Measurements from ENCODE around the gene CPVL. TPM values are rescaled to one million over a fixed set of nuclear protein-coding genes. Genes with fewer than 3 reads are reported as not detected.

Gene CPVL
- total RNA-seq, 2 experiments from 2014 or later: not detected

DNA sequence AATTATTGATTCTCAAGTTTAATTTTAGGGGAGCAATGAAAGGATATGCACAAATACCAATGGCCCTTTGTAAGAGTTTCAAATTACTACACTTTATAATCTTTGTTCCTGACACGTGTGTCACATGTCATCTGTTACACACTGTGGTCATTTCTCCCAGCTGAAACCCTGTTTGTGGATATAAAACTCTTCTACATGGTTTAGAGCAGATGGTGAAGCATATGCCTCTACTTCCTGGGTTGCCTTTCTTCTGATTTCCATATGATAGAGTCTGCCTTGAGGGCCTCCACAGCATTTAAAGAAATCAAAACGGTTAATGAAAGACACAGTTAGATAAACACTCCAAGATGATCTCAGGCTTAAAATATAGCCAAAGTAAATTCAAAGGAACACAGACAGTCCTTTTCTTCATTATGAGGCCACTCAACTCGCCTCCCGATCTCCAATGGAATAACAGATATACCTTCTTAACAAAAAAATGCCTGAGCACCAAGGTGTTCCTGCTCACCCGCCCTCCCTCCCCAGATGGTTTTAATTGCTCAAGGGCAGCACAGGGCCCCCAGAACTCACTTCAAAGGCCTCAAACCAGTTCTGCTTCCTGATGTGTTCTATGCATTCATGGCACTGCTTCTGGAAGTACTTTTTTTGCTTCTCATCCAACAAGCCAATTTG lies 75.0 kb downstream of the CPVL start:
- no peak for DNase-seq
- no peaks in the 10 kb centered on the region for H3K4me1 Mint-ChIP-seq
- H3K36me3 Mint-ChIP-seq: no peaks in the 10 kb centered on the region
- H3K27me3 Mint-ChIP-seq: no peaks in the 10 kb centered on the region
- H3K27ac Mint-ChIP-seq: no peak overlapping the region
- no peaks in the 10 kb centered on the region for H3K9me3 Mint-ChIP-seq
- no peak overlapping the region for H3K4me3 Mint-ChIP-seq

DNA sequence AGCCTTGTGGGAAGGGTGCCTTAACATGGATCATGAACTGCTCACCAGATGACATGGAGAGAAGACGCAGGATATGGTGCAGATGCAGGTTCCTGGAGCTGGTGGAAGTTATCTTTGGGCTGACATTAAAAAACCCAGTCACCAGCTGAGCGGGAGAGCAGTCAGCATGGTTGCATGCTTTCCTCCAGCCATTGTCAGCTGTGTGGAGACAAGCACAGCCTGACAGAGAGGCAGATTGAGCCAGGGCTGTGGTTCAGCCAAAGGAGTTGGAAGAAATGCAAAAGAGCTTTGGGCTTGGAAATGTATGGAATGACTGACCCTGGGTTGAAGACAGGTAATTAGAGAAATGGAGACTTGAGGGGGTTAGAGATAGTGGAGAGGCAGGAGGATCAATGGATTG lies 79.7 kb downstream of the CPVL start:
- DNase-seq: no peak
- H3K4me1 Mint-ChIP-seq: no peaks in the 10 kb centered on the region
- no peak overlapping the region for H3K27ac Mint-ChIP-seq
- no peak overlapping the region for H3K4me3 Mint-ChIP-seq
- no peaks in the 10 kb centered on the region for H3K9me3 Mint-ChIP-seq
- no peaks in the 10 kb centered on the region for H3K36me3 Mint-ChIP-seq
- no peaks in the 10 kb centered on the region for H3K27me3 Mint-ChIP-seq

DNA sequence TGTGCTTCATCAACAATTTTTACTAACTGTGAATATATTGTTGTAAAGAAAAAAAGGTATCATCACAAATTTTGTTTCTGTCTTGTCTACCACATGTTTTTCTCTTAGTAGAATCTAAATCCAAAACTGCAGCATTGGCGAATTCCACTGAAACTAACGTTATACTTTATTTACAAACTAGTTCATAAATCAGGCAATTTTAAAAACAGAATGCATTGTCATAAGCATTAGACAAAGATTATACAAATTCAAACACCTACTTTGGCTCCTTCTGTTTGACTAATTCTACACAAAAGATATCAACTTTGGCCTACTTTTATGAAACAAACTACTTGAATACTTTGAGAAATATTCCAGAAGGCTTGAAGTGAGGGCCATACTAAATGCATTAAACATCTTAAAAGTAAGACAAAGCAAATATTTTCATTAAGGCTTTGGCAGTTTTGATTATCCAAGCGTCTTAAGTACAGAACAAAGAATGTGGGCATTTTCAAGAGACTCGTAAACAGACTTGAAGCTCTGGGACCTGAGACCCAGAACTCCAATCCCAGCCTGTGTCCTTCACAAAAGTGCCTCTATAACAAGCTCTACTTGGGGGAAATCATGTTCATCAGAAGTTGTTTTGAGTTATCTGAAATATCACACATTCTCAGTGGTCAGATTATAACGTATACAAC lies 81.0 kb downstream of the CPVL start:
- no peaks in the 10 kb centered on the region for H3K4me1 Mint-ChIP-seq
- H3K27me3 Mint-ChIP-seq: peaks cover 5% of the 10 kb centered on the region
- H3K27ac Mint-ChIP-seq: no peak overlapping the region
- no peaks in the 10 kb centered on the region for H3K9me3 Mint-ChIP-seq
- no peak for DNase-seq
- H3K4me3 Mint-ChIP-seq: no peak overlapping the region
- no peaks in the 10 kb centered on the region for H3K36me3 Mint-ChIP-seq

DNA sequence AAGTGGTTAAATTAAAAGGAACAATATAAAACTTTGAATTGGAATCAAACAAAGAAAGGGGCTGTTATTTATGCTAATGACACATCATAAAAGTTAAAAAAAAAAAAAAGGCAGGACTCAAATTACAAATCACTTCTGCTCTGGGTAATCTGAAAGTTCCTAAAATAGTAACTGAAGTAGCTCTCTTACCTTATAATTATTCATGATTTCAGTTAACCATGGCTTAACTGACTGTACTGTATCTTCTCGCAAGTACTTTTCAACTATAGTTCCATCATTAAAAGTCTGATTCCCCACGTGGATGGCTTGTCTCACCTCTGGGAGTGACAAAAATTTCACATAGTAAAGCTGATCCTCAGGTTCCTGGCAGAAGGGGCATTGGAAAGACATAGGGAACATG lies 82.5 kb downstream of the CPVL start:
- no peak overlapping the region for H3K4me3 Mint-ChIP-seq
- DNase-seq: no peak
- H3K27ac Mint-ChIP-seq: no peak overlapping the region
- no peaks in the 10 kb centered on the region for H3K4me1 Mint-ChIP-seq
- no peaks in the 10 kb centered on the region for H3K36me3 Mint-ChIP-seq
- H3K9me3 Mint-ChIP-seq: peaks cover 3% of the 10 kb centered on the region
- H3K27me3 Mint-ChIP-seq: peaks cover 8% of the 10 kb centered on the region

DNA sequence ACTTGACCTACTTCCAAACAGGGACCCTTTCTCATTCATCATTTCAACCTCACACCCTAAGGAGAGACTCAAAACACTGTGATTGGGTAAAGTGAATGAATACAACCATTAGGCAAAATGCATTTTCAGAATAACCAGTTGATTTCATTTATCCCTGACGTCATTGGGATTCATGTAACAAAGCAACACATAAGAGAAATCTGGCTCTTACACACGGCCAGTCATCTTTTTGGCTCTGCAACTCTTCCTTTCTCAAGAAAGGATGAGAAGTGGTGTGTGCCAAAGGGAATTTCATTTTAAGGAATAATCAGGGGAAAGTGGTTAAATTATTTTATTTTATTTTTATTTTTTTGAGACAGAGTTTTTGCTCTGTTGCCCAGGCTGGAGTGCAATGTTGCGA lies 83.1 kb downstream of the CPVL start:
- no peak overlapping the region for H3K4me3 Mint-ChIP-seq
- H3K36me3 Mint-ChIP-seq: no peaks in the 10 kb centered on the region
- DNase-seq: no peak
- H3K9me3 Mint-ChIP-seq: peaks cover 9% of the 10 kb centered on the region
- H3K27me3 Mint-ChIP-seq: peaks cover 9% of the 10 kb centered on the region
- no peaks in the 10 kb centered on the region for H3K4me1 Mint-ChIP-seq
- H3K27ac Mint-ChIP-seq: no peak overlapping the region

DNA sequence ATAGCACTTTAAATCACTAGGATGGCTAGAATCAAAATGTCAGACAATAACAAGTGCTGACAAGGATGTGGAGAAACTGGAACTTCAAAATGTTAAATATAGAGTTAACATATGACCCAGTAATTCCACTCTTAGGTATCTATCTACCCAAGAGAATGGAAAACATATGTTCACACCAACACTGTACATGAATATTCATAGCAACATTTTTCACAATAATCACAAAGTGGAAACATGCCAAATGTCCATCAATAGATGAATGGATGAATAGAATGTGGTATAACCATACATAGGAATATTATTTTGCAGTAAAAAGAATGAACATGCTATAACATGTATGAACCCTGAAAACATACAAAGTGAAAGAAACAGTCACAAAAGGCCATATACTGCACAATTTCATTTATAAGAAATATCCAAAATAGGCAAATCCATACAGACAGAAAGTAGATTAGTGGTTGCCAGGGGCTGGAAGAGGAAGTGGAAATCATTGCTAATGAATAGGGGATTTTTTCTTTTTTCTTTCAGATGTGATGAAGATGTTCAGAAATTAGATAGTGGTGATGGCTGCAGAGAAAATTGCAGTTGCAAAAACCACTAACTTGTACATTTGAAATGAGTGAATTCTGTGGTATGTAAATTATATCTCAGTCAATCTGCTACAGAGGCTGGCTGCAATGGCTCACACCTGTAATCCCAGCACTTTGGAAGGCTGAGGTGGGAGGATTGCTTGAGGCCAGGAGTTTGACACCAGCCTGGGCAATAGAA lies 93.0 kb downstream of the CPVL start:
- Mint-ChIP-seq H3K36me3 (no peaks in the 10 kb centered on the region), H3K4me3 (no peak overlapping the region), H3K9me3 (peaks cover 26% of the 10 kb centered on the region), H3K4me1 (no peaks in the 10 kb centered on the region), H3K27ac (no peak overlapping the region), H3K27me3 (peaks cover 22% of the 10 kb centered on the region)
- DNase-seq: no peak

DNA sequence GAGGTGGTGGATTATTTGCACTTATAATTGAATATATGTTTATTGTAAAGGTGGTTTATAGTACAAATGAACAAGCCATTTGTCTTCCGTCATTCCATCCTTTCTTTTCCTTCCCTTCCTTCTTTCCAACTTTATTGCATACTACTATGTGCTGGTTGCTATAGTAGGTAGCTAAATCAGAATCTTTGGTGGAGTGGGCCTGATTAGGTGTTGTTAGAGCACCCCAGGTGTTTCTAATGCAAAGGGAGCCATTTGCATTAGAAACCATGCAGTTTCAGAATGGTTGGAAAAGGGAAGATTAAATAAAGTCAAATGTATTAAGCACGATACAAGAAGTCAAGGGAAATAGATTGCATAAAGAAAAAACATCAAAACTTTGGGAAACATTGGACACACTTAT lies 99.4 kb downstream of the CPVL start:
- no peak overlapping the region for H3K27ac Mint-ChIP-seq
- DNase-seq: no peak
- H3K27me3 Mint-ChIP-seq: peaks cover 26% of the 10 kb centered on the region
- peaks cover 14% of the 10 kb centered on the region for H3K9me3 Mint-ChIP-seq
- no peak overlapping the region for H3K4me3 Mint-ChIP-seq
- no peaks in the 10 kb centered on the region for H3K4me1 Mint-ChIP-seq
- H3K36me3 Mint-ChIP-seq: no peaks in the 10 kb centered on the region

DNA sequence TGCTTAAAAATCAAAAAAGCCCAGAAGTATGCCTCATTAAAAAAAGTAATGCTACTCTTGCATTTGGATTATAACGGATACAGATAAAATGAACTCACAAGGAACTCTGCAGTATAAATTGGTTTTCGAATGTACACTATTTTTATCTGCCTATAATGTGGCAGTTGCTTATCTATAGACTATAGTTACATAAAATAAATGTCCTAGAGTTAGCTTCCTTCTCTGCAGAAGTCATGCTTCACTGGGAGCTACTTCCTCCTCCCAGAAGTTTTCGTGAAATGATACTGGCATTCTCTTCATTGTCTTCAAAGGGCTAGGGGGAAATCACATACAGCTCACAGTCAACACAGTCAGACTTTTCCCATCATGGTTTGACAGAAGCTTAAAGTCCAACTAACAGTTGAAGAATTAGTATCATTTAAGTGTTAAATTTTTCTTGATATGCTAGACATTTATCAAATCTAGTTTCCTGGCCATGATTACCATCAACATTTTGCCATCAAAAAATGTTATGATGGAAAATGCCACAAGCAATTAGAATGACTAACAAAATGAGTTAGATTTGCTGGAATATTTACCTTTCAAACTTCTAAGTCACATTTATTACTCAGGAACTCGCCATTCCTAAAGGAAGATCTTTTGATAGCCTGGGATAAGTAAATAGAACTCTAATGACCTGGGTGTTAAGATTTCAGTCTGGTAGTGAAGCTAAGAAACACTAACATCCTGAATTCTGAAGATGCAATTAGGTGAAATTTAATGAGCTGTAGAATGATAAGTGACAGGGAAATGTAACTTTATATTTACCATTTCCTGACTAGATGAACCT lies 100.9 kb downstream of the CPVL start:
- Mint-ChIP-seq H3K9me3 (peaks cover 9% of the 10 kb centered on the region), H3K4me1 (no peaks in the 10 kb centered on the region), H3K27ac (no peak overlapping the region), H3K27me3 (peaks cover 19% of the 10 kb centered on the region), H3K36me3 (no peaks in the 10 kb centered on the region), H3K4me3 (no peak overlapping the region)
- DNase-seq: no peak

DNA sequence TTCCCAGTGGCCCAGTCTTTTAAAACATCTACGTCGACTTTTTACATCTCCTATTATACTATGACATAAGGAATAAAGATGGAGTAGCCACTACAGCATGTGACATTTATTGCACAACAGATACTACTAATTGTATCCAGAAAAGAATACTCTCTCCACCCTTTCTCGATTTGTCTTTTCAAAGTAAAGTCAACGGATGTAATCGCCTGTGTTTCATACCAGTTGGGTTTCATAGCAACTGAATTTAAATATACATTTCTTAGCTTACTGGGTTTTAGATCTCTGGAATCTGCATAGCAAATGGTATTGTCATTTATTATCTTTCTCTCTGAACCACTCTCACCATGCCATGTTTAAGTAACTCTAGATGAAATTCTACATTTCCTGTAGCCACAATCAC lies 101.8 kb downstream of the CPVL start:
- Mint-ChIP-seq H3K4me3 (no peak overlapping the region), H3K27ac (no peak overlapping the region), H3K9me3 (peaks cover 6% of the 10 kb centered on the region), H3K4me1 (no peaks in the 10 kb centered on the region), H3K27me3 (peaks cover 15% of the 10 kb centered on the region), H3K36me3 (no peaks in the 10 kb centered on the region)
- no peak for DNase-seq

DNA sequence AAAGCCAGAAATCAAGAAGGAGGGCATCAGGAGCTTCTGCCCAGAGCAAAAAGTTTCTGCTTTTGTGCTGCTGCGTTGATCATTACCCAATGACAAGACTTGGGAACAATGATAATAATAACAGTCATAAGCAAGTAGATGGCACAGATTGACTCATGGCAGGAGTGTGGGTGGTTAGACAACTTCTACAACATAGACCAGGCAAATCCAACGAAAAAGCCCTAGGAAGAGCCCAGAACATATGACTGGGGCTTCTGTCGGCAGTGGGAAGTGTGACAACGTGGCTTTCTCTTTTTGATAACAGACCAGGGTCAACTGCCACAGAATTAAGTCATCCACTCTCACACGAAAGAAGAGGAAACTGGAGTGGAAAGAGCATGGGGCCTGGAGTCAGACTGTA lies 102.8 kb downstream of the CPVL start:
- Mint-ChIP-seq H3K4me3 (no peak overlapping the region), H3K4me1 (no peaks in the 10 kb centered on the region), H3K36me3 (no peaks in the 10 kb centered on the region), H3K9me3 (no peaks in the 10 kb centered on the region), H3K27me3 (peaks cover 10% of the 10 kb centered on the region), H3K27ac (no peak overlapping the region)
- DNase-seq: no peak

DNA sequence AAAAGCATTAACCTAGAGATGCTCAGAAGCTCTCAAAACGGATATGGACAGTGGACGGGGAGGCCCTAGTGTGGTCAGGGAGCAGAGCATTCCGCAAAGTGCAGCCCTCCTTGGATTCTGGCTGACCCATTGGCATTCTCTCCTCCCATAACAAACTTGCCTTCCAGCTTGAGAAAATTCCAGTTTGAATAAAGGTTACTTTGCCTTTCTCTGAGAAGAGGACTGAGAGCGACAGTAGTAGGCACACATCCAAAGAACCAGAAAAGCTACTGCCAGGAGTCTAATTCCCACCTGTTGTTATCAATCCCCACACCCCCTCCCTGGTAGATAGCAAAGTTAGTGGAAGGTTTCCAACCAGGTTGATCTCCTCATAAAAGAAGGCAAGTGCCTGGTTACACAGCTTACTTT lies 103.5 kb downstream of the CPVL start:
- DNase-seq: no peak
- no peak overlapping the region for H3K27ac Mint-ChIP-seq
- H3K9me3 Mint-ChIP-seq: no peaks in the 10 kb centered on the region
- no peaks in the 10 kb centered on the region for H3K36me3 Mint-ChIP-seq
- H3K4me3 Mint-ChIP-seq: no peak overlapping the region
- H3K4me1 Mint-ChIP-seq: no peaks in the 10 kb centered on the region
- H3K27me3 Mint-ChIP-seq: peaks cover 10% of the 10 kb centered on the region

DNA sequence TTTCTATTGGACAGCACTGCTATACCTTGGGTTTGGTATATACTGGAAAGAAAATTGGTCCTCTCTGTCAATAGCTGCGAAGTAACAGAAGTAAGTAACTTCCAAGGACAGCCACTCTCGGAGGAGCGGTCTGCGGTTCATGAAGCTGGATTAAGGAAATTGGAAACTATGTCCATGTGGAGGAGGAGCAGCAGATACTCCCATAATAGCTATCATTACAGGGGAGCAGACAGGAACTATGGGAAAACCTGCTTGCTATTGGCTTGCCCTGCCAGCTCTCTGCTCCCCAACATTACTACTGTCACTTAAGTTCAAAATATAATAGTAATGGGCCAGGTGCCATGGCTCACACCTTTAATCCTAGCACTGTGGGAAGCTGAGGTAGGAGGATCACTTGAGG lies 104.3 kb downstream of the CPVL start:
- Mint-ChIP-seq H3K36me3 (no peaks in the 10 kb centered on the region), H3K27me3 (peaks cover 10% of the 10 kb centered on the region), H3K4me3 (no peak overlapping the region), H3K9me3 (no peaks in the 10 kb centered on the region), H3K27ac (no peak overlapping the region), H3K4me1 (no peaks in the 10 kb centered on the region)
- no peak for DNase-seq

DNA sequence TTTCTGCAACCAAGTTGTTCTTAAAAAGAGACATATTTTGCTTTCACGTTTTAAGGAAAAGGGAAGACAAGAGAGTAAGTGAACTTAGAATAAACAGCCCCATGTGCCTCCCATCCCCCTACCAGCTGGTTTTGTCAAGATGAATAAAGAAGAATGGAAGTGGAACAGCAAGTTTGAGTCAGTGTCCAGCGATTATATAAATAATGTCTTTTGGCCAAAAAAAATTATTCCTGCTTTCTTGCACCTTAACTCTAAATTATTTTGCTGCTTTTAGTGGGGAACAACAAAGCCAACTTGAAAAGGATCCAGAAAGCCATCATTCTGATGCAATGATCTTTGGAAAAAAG lies 105.8 kb downstream of the CPVL start:
- Mint-ChIP-seq H3K4me3 (no peak overlapping the region), H3K36me3 (no peaks in the 10 kb centered on the region), H3K27me3 (peaks cover 10% of the 10 kb centered on the region), H3K4me1 (peaks cover 2% of the 10 kb centered on the region), H3K27ac (no peak overlapping the region), H3K9me3 (no peaks in the 10 kb centered on the region)
- no peak for DNase-seq

DNA sequence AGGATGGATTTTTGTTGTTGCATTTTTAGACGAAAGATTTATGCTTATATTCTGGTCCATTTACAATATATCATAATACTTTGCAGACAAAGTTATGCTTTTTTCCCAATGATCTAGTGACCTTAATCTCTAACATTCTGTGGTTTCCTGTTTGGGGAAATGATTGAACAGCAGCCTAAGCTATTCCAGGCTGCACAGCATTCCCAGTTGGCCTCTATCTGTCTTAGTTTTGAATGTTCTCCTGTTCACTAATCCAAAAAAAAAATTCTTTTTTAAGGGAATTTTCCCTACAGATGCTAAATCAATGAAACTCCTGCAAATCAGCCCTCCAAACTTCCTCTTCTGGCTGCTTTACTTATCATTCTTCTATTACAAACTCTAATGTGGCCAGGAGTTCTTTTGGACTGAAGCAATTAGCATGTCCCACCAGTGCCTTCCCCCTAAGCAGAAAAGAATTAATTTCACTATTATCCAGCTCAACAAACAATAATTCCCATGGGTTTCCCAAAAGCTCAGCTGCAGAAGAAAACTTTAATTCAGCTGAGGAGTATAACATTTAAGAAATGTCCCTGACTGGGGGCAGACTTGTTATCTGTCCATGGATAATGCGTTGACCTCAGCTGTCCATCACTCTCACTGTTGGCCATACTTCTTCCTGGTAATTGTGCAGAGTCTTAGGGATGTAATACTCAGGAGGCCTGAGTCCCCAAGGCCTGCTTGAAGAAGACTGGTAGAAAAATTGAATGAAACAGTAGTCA lies 106.3 kb downstream of the CPVL start:
- Mint-ChIP-seq H3K4me3 (no peak overlapping the region), H3K4me1 (peaks cover 4% of the 10 kb centered on the region), H3K27me3 (peaks cover 10% of the 10 kb centered on the region), H3K9me3 (no peaks in the 10 kb centered on the region), H3K27ac (no peak overlapping the region), H3K36me3 (no peaks in the 10 kb centered on the region)
- DNase-seq: no peak

Data from activated naive CD8-positive, alpha-beta T cell treated with anti-CD3 and anti-CD28 coated beads for 36 hours (primary cell).